ENCODE results near the gene RFPL3. TPM values are rescaled to one million over a fixed set of nuclear protein-coding genes. Genes with fewer than 3 reads are reported as not detected.
"Not testable (repeated sequence)": the region's sequence is repeated elsewhere in the genome, so short reads cannot be mapped to it uniquely, and the experiment has no call there.

The RFPL3 gene
- not detected for polyA plus RNA-seq (2013, experiment 1 of 2)
- not detected for polyA plus RNA-seq (2013, experiment 2 of 2)

DNA sequence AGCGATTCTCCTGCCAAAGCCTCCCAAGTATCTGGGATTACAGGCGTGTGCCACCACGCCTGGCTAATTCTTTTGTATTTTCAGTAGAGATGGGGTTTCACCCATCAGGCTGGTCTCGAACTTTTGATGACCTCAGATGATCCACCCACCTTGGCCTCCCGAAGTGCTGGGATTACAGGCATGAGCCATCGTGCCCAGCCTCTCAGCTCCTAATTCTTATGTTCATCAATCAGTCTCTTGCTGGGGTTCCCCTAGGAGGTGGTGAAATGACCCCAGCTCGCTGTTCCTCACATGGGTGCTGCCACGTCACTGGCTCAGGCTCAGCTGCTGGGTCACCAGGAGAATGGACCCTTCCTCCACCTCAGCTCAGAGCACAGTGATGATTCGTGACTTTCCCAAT, at the start of gene RFPL3:
TSS of gene RFPL3 (plus strand) at position 301 of the 400 bp plus-strand sequence. CDS start 205 bp downstream, outside the sequence.
- not testable (repeated sequence) for H3K27ac ChIP-seq (replicated peaks; ENCODE audit: low read length); H4K8ac ChIP-seq (ENCODE audit: low read depth, low read length); H3K9ac ChIP-seq (ENCODE audit: low read depth, low read length, poor library complexity); H3K4me1 ChIP-seq (ENCODE audit: control insufficient read depth in 2 of 2, insufficient read depth in 1 of 2, low read depth in 1 of 2, low read length in 2 of 2); H3K9me3 ChIP-seq (replicated peaks in 1 of 2; ENCODE audit: control insufficient read depth in 2 of 2, insufficient read depth in 1 of 2, low read depth in 1 of 2, low read length in 2 of 2); H4K91ac ChIP-seq (ENCODE audit: low read depth, low read length, poor library complexity); H3K79me1 ChIP-seq (ENCODE audit: low read depth, low read length); H3K4me3 ChIP-seq (ENCODE audit: low read length in 2 of 2); H3K36me3 ChIP-seq (replicated peaks in 1 of 2; ENCODE audit: control insufficient read depth in 2 of 2, insufficient read depth in 2 of 2, low read length in 2 of 2); H3K4me2 ChIP-seq (ENCODE audit: insufficient read depth, low read length, poor library complexity, severe bottlenecking); H3K23ac ChIP-seq (ENCODE audit: low read depth, low read length, poor library complexity); H3K27me3 ChIP-seq (ENCODE audit: control insufficient read depth in 3 of 3, insufficient read depth in 3 of 3, low read depth in 1 of 3, low read length in 3 of 3); H2BK5ac ChIP-seq (ENCODE audit: low read length); H2BK12ac ChIP-seq (ENCODE audit: low read length); H3K4ac ChIP-seq (ENCODE audit: low read length); H2BK120ac ChIP-seq (ENCODE audit: low read depth, low read length); DNase-seq (ENCODE audit: low spot score)
- WGBS, 2 donors (ENCODE audit: extremely low coverage in 2 of 2, insufficient read length in 2 of 2, insufficient replicate concordance in 1 of 2), result no CpG with 5 or more reads among the region's 9 CpGs
- H2AK5ac ChIP-seq (ENCODE audit: low read depth, low read length), result peak within 1 kb of the TSS; percentile 78
- peak within 1 kb of the TSS; percentile 33 for H3K18ac ChIP-seq (ENCODE audit: low read length)
- peak within 1 kb of the TSS; percentile 45 for H2AFZ ChIP-seq (ENCODE audit: low read length)
- peak within 1 kb of the TSS; percentile 79 for H2BK15ac ChIP-seq (ENCODE audit: low read length)
- H3K14ac ChIP-seq (ENCODE audit: low read length), result peak within 1 kb of the TSS; percentile 63

DNA sequence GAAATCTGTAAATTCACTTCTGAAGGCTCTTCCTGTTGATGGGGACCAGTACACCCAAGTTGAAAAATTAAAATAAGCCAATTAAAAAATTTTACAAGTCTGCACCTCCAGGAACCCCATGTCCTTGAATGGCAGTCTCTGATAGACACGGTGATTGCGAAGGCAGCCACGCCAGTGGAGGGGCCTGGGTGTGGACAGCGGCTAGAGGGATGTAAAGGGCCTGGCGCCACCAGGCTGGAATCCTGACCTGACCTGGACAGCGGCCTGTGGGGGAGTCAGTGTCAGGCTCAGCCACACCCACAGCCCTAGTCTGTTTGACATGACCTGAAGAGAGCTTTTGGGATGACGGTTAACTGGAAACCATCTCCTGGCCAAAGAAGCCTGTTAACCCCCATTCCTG, 49.5 kb upstream of the RFPL3 start:
- WGBS, 2 donors (ENCODE audit: extremely low coverage in 2 of 2, insufficient read length in 2 of 2, insufficient replicate concordance in 1 of 2), result no CpG with 5 or more reads among the region's 7 CpGs

DNA sequence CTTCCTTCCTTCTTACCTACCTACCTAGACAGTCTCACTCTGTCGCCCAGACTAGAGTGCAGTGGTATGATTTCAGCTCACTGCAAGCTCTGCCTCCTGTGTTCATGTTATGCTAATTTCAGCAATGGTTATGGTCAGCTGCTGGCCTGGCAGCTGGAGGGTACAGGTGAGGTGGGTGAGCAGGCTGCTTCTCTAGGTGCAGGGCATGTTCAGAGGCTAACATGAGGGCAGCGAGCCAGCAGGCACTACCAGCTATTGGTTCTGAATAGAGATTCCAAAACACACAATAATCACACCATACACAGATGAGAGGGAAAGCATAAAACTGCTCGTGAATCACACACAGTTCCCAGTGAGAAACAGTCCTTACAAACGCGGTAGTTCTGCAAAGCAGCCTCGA, 48.7 kb upstream of the RFPL3 start:
- Histone ChIP-seq H2BK5ac (ENCODE audit: low read length) (no peak overlapping the region), H3K9me3 (replicated peaks in 1 of 2; ENCODE audit: control insufficient read depth in 2 of 2, insufficient read depth in 1 of 2, low read depth in 1 of 2, low read length in 2 of 2) (no peaks in the 10 kb centered on the region), H2AFZ (ENCODE audit: low read length) (no peak overlapping the region), H4K8ac (ENCODE audit: low read depth, low read length) (no peak overlapping the region), H3K36me3 (replicated peaks in 1 of 2; ENCODE audit: control insufficient read depth in 2 of 2, insufficient read depth in 2 of 2, low read length in 2 of 2) (no peaks in the 10 kb centered on the region), H2AK5ac (ENCODE audit: low read depth, low read length) (no peak overlapping the region), H2BK12ac (ENCODE audit: low read length) (no peak overlapping the region), H3K4me3 (ENCODE audit: low read length in 2 of 2) (no peak overlapping the region), H3K4ac (ENCODE audit: low read length) (no peak overlapping the region), H2BK120ac (ENCODE audit: low read depth, low read length) (no peak overlapping the region), H3K14ac (ENCODE audit: low read length) (no peak overlapping the region), H3K27me3 (ENCODE audit: control insufficient read depth in 3 of 3, insufficient read depth in 3 of 3, low read depth in 1 of 3, low read length in 3 of 3) (no peaks in the 10 kb centered on the region), H3K23ac (ENCODE audit: low read depth, low read length, poor library complexity) (no peak overlapping the region), H4K91ac (ENCODE audit: low read depth, low read length, poor library complexity) (no peak overlapping the region), H3K79me1 (ENCODE audit: low read depth, low read length) (no peaks in the 10 kb centered on the region), H3K18ac (ENCODE audit: low read length) (no peak overlapping the region), H2BK15ac (ENCODE audit: low read length) (no peak overlapping the region), H3K27ac (replicated peaks; ENCODE audit: low read length) (no peak overlapping the region), H3K4me2 (ENCODE audit: insufficient read depth, low read length, poor library complexity, severe bottlenecking) (no peak overlapping the region), H3K4me1 (ENCODE audit: control insufficient read depth in 2 of 2, insufficient read depth in 1 of 2, low read depth in 1 of 2, low read length in 2 of 2) (peaks cover 0 to 2% of the 10 kb centered on the region in 2 donors), H3K9ac (ENCODE audit: low read depth, low read length, poor library complexity) (peak overlapping the region; percentile 38)
- DNase-seq (ENCODE audit: low spot score), result no peak
- no CpG with 5 or more reads among the region's 6 CpGs for whole genome bisulfite sequencing, 2 donors (ENCODE audit: extremely low coverage in 2 of 2, insufficient read length in 2 of 2, insufficient replicate concordance in 1 of 2)

More for the DNA sequence above, 49.5 kb upstream of the RFPL3 start:
- Histone ChIP-seq H2BK5ac (ENCODE audit: low read length) (no peak overlapping the region), H2BK15ac (ENCODE audit: low read length) (no peak overlapping the region), H3K4me2 (ENCODE audit: insufficient read depth, low read length, poor library complexity, severe bottlenecking) (no peak overlapping the region), H3K23ac (ENCODE audit: low read depth, low read length, poor library complexity) (no peak overlapping the region), H3K27ac (replicated peaks; ENCODE audit: low read length) (no peak overlapping the region), H3K27me3 (ENCODE audit: control insufficient read depth in 3 of 3, insufficient read depth in 3 of 3, low read depth in 1 of 3, low read length in 3 of 3) (no peaks in the 10 kb centered on the region), H2BK120ac (ENCODE audit: low read depth, low read length) (no peak overlapping the region), H3K4ac (ENCODE audit: low read length) (no peak overlapping the region), H3K4me3 (ENCODE audit: low read length in 2 of 2) (no peak overlapping the region), H3K4me1 (ENCODE audit: control insufficient read depth in 2 of 2, insufficient read depth in 1 of 2, low read depth in 1 of 2, low read length in 2 of 2) (peaks cover 0 to 2% of the 10 kb centered on the region in 2 donors), H3K9ac (ENCODE audit: low read depth, low read length, poor library complexity) (no peak overlapping the region), H3K36me3 (replicated peaks in 1 of 2; ENCODE audit: control insufficient read depth in 2 of 2, insufficient read depth in 2 of 2, low read length in 2 of 2) (no peaks in the 10 kb centered on the region), H4K8ac (ENCODE audit: low read depth, low read length) (no peak overlapping the region), H3K9me3 (replicated peaks in 1 of 2; ENCODE audit: control insufficient read depth in 2 of 2, insufficient read depth in 1 of 2, low read depth in 1 of 2, low read length in 2 of 2) (no peaks in the 10 kb centered on the region), H2AK5ac (ENCODE audit: low read depth, low read length) (no peak overlapping the region), H4K91ac (ENCODE audit: low read depth, low read length, poor library complexity) (no peak overlapping the region), H3K79me1 (ENCODE audit: low read depth, low read length) (no peaks in the 10 kb centered on the region), H3K18ac (ENCODE audit: low read length) (peak overlapping the region; percentile 28), H2BK12ac (ENCODE audit: low read length) (no peak overlapping the region), H3K14ac (ENCODE audit: low read length) (no peak overlapping the region), H2AFZ (ENCODE audit: low read length) (no peak overlapping the region)
- DNase-seq (ENCODE audit: low spot score), result no peak

DNA sequence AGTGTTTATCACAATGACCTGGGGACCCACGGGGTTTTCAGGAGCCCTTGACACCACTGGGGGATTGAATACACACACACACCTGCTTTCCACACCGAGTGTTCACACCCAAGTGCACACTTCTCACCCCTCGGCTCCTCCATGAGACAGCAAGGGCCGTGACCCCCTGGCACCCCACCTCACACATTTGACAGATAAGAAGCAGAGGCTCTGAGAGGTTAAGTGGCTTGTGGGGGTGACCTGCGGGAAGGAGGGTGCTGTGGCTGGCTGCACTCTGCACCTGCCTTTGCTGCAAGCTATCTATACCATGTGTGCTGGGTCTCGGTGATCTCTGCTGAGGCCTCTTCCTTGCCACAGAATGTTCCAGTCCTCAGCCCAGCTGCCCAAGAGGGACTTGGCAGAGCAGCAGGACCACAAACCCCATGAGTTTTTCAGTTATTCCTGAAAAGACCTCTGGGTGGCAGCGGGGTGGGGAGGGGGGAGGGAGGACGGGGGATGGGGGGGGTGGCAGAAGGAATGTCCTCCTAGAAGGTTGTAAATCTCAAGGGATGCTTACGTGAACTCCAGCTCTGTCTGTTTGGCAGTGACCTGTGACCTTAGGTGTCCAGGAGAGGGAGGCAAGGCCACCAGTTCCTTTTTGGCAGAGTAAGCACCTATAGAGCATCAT, 47.9 kb upstream of the RFPL3 start:
- H2BK120ac ChIP-seq (ENCODE audit: low read depth, low read length), result no peak overlapping the region
- H3K4me1 ChIP-seq (ENCODE audit: control insufficient read depth in 2 of 2, insufficient read depth in 1 of 2, low read depth in 1 of 2, low read length in 2 of 2), result peaks cover 0 to 2% of the 10 kb centered on the region in 2 donors
- H3K36me3 ChIP-seq (replicated peaks in 1 of 2; ENCODE audit: control insufficient read depth in 2 of 2, insufficient read depth in 2 of 2, low read length in 2 of 2), result no peaks in the 10 kb centered on the region
- H2AK5ac ChIP-seq (ENCODE audit: low read depth, low read length), result no peak overlapping the region
- H3K27ac ChIP-seq (replicated peaks; ENCODE audit: low read length), result no peak overlapping the region
- no peak overlapping the region for H4K8ac ChIP-seq (ENCODE audit: low read depth, low read length)
- peak overlapping the region; percentile 4 for H3K14ac ChIP-seq (ENCODE audit: low read length)
- H3K4me2 ChIP-seq (ENCODE audit: insufficient read depth, low read length, poor library complexity, severe bottlenecking), result no peak overlapping the region
- H2BK12ac ChIP-seq (ENCODE audit: low read length), result no peak overlapping the region
- no peaks in the 10 kb centered on the region for H3K27me3 ChIP-seq (ENCODE audit: control insufficient read depth in 3 of 3, insufficient read depth in 3 of 3, low read depth in 1 of 3, low read length in 3 of 3)
- H3K4ac ChIP-seq (ENCODE audit: low read length), result peak overlapping the region; percentile 58
- no peaks in the 10 kb centered on the region for H3K79me1 ChIP-seq (ENCODE audit: low read depth, low read length)
- DNase-seq (ENCODE audit: low spot score), result no peak
- peak overlapping the region; percentile 61 for H3K18ac ChIP-seq (ENCODE audit: low read length)
- H2BK5ac ChIP-seq (ENCODE audit: low read length), result no peak overlapping the region
- no peak overlapping the region for H3K9ac ChIP-seq (ENCODE audit: low read depth, low read length, poor library complexity)
- H2AFZ ChIP-seq (ENCODE audit: low read length), result no peak overlapping the region
- no CpG with 5 or more reads among the region's 9 CpGs for WGBS, 2 donors (ENCODE audit: extremely low coverage in 2 of 2, insufficient read length in 2 of 2, insufficient replicate concordance in 1 of 2)
- H4K91ac ChIP-seq (ENCODE audit: low read depth, low read length, poor library complexity), result no peak overlapping the region
- peak overlapping the region in 1 of 2 donors; percentile 13 for H3K4me3 ChIP-seq (ENCODE audit: low read length in 2 of 2)
- peak overlapping the region; percentile 38 for H2BK15ac ChIP-seq (ENCODE audit: low read length)
- no peaks in the 10 kb centered on the region for H3K9me3 ChIP-seq (replicated peaks in 1 of 2; ENCODE audit: control insufficient read depth in 2 of 2, insufficient read depth in 1 of 2, low read depth in 1 of 2, low read length in 2 of 2)
- H3K23ac ChIP-seq (ENCODE audit: low read depth, low read length, poor library complexity), result no peak overlapping the region
